ENCODE measurements around the gene SLC27A5.
"Not testable (repeated sequence)": the region's sequence is repeated elsewhere in the genome, so short reads cannot be mapped to it uniquely, and the experiment has no call there.

Gene SLC27A5

GRCh38 chr19:58450856-58451357, 60.9 kb downstream of the SLC27A5 start:
- no peak for DNase-seq
- in situ Hi-C loops (cut with MboI; ENCODE audit: low pct_unique_long_range_greater_than_20kb, low sequenced_read_pairs), result no loop called here

GRCh38 chr19:58449980-58450379, 61.8 kb downstream of the SLC27A5 start:
- DNase-seq; in situ Hi-C loops (cut with MboI; ENCODE audit: low pct_unique_long_range_greater_than_20kb, low sequenced_read_pairs): not testable (repeated sequence)

GRCh38 chr19:58448860-58449259, 62.9 kb downstream of the SLC27A5 start:
- in situ Hi-C loops (cut with MboI; ENCODE audit: low pct_unique_long_range_greater_than_20kb, low sequenced_read_pairs); DNase-seq: not testable (repeated sequence)

Data from KBM-7 (cell line).